Prostate gland (tissue), 2 donors: ENCODE measurements around the gene TEX2. TPM values are rescaled to one million over a fixed set of nuclear protein-coding genes. Genes with fewer than 3 reads are reported as not detected.

Experiments used
- DNase-seq: peaks from one replicate; pipeline ENCODE4 v3.0.0-alpha.2; 2019; ENCODE audit warnings: low spot score
- H3K27ac ChIP-seq, 2 donors: fragments of 200-600 bp; sonication (generic); 2 replicates each; pipeline ENCODE4 v1.5.1; 2017 to 2019
- H3K27me3 ChIP-seq: fragments of 200-600 bp; sonication (generic); replicated peaks from 2 replicates; pipeline ENCODE4 v1.5.1; 2019; ENCODE audit not compliant: insufficient read depth
- H3K36me3 ChIP-seq, 2 donors: fragments of 200-600 bp; sonication (generic); 1 replicate in 1 of 2; 2 replicates in 1 of 2; pipeline versions ENCODE4 v1.5.1 to v1.8.1; 2017 to 2019
- H3K4me1 ChIP-seq: fragments of 200-600 bp; sonication (generic); replicated peaks from 2 replicates; pipeline ENCODE4 v1.5.1; 2019
- H3K4me3 ChIP-seq, 2 donors: fragments of 200-600 bp; sonication (generic); 2 replicates each; pipeline ENCODE4 v1.5.1; 2017 to 2019
- H3K9me3 ChIP-seq: fragments of 200-600 bp; sonication (generic); 2 replicates; pipeline ENCODE4 v1.5.1; 2017
- CTCF ChIP-seq, 4 experiments: fragments of 200-600 bp in 2 of 4; fragments of 450-650 bp in 2 of 4; sonication (generic) in 2 of 4; IDR thresholded peaks; 1 replicate in 3 of 4; 2 replicates in 1 of 4; pipeline ENCODE4 v1.5.1; 2016 to 2019; ENCODE audit warnings: antibody characterized with exemption in 4 of 4, mild to moderate bottlenecking in 2 of 4, moderate library complexity in 2 of 4
- POLR2A ChIP-seq: fragments of 450-650 bp; IDR thresholded peaks from one replicate; pipeline ENCODE4 v1.6.1; 2016; ENCODE audit warnings: antibody characterized with exemption, mild to moderate bottlenecking
- POLR2AphosphoS5 ChIP-seq: sonication (generic); formaldehyde crosslinking; IDR thresholded peaks from one replicate; pipeline ENCODE4 v1.6.1; 2017; ENCODE audit warnings: antibody characterized with exemption
- WGBS: methylation state at CpG from one replicate; pipeline ENCODE4 v1.1.5; 2018; 5-methylcytosine and 5-hydroxymethylcytosine counted together
- intact Hi-C: fragments of 100-400 bp; cut with DNase I; formaldehyde crosslinking; loops from one replicate; pipeline ENCODE4 v1.14.2; 2022
- total RNA-seq, 2 donors: library from RNA; depleted of rRNA; stranded (reverse); fragments of >200 nt; gene quantifications; one replicate each; pipeline ENCODE4 v1.1.0, GENCODE V29; 2016

The TEX2 gene
- total RNA-seq, 2 donors from 2014 or later, result 31.3 to 43.8 TPM

- H3K4me3 ChIP-seq, result no peak overlapping the region
- H3K27me3 ChIP-seq, result no peaks in the 10 kb centered on the region
- 93% methylated on average over 2 of the region's 2 CpGs for WGBS
- no peaks in the 10 kb centered on the region for H3K4me1 ChIP-seq
- TF ChIP-seq POLR2AphosphoS5 (no peak), POLR2A (no peak)
- H3K9me3 ChIP-seq, result no peaks in the 10 kb centered on the region
- DNase-seq, result no peak
- H3K27ac ChIP-seq, result no peak overlapping the region
- no peaks in the 10 kb centered on the region for H3K36me3 ChIP-seq
- intact Hi-C loops, result no loop called here
Measured at GRCh38 chr17:64232466-64233262, 30.4 kb downstream of the TEX2 start.

- WGBS, result 93% methylated on average over 6 of the region's 6 CpGs
- intact Hi-C loops, result no loop called here
- Histone ChIP-seq H3K4me1 (no peaks in the 10 kb centered on the region), H3K36me3 (no peaks in the 10 kb centered on the region), H3K27ac (no peak overlapping the region), H3K4me3 (no peak overlapping the region), H3K9me3 (no peaks in the 10 kb centered on the region), H3K27me3 (no peaks in the 10 kb centered on the region)
- TF ChIP-seq POLR2AphosphoS5 (no peak), POLR2A (no peak), CTCF (IDR thresholded peaks at IDR 0.05) (no peak)
- no peak for DNase-seq
Measured at GRCh38 chr17:64231567-64232141, 31.4 kb downstream of the TEX2 start.

- Histone ChIP-seq H3K9me3 (no peaks in the 10 kb centered on the region), H3K36me3 (no peaks in the 10 kb centered on the region), H3K27ac (peak overlapping the region; percentile 17 to 49), H3K4me1 (no peaks in the 10 kb centered on the region), H3K27me3 (no peaks in the 10 kb centered on the region), H3K4me3 (no peak overlapping the region)
- DNase-seq, result no peak
- intact Hi-C loops, result no loop called here
- 5% methylated on average over 1 of the region's 1 CpG for WGBS
- peak; percentile 59 for TF ChIP-seq POLR2AphosphoS5
- TF ChIP-seq POLR2A, result no peak
Measured at GRCh38 chr17:64230791-64231408, 32.2 kb downstream of the TEX2 start.

GRCh38 chr17:64229815-64230728 lies 33.0 kb downstream of the TEX2 start:
- no peaks in the 10 kb centered on the region for H3K27me3 ChIP-seq
- H3K9me3 ChIP-seq, result no peaks in the 10 kb centered on the region
- intact Hi-C loops, result no loop called here
- no peaks in the 10 kb centered on the region for H3K4me1 ChIP-seq
- no peak overlapping the region for H3K4me3 ChIP-seq
- peak overlapping the region in 1 of 2 donors; percentile 49 for H3K27ac ChIP-seq
- DNase-seq, result no peak
- TF ChIP-seq CTCF (IDR thresholded peaks at IDR 0.05) (no peak), POLR2A (no peak), POLR2AphosphoS5 (no peak)
- 75% methylated on average over 8 of the region's 8 CpGs for WGBS
- no peaks in the 10 kb centered on the region for H3K36me3 ChIP-seq

DNA sequence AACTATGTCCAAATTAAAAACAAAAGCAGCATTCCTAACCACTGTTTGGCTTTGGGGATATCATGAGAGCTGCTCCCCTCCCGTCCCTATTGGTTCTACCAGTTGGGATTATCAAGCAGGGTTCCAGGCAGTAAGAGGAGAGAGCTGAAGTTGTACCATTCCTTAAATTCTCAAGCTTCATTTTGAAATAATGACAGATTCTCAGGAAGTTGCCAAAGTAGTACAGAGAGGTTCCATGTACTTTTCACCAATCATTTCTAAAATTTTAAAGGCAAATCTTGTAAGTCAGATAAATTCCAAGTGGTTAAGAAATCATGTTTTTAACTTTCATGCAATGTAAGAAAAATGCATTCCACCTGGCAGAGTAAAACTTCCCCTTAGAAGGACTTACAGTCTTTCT lies 36.9 kb downstream of the TEX2 start:
- intact Hi-C loops, result no loop called here
- H3K27ac ChIP-seq, result no peak overlapping the region

More for the DNA sequence above, 36.9 kb downstream of the TEX2 start:
- WGBS, result 96% methylated on average over 1 of the region's 1 CpG
- H3K4me1 ChIP-seq, result no peaks in the 10 kb centered on the region
- TF ChIP-seq CTCF (IDR thresholded peaks at IDR 0.05) (no peak), POLR2A (no peak), POLR2AphosphoS5 (no peak)
- no peaks in the 10 kb centered on the region for H3K9me3 ChIP-seq
- no peaks in the 10 kb centered on the region for H3K36me3 ChIP-seq
- no peak overlapping the region for H3K4me3 ChIP-seq
- DNase-seq, result no peak
- H3K27me3 ChIP-seq, result no peaks in the 10 kb centered on the region
